Measurements from ENCODE around the gene TRIM66. TPM values are rescaled to one million over a fixed set of nuclear protein-coding genes. Genes with fewer than 3 reads are reported as not detected.

The TRIM66 gene
- total and polyA plus RNA-seq, 9 of the 15 experiments (the other 6 are each of a cell fraction or from before 2014, with no cell fraction given), result 1.1 to 7.3 (median 4.9) TPM

DNA sequence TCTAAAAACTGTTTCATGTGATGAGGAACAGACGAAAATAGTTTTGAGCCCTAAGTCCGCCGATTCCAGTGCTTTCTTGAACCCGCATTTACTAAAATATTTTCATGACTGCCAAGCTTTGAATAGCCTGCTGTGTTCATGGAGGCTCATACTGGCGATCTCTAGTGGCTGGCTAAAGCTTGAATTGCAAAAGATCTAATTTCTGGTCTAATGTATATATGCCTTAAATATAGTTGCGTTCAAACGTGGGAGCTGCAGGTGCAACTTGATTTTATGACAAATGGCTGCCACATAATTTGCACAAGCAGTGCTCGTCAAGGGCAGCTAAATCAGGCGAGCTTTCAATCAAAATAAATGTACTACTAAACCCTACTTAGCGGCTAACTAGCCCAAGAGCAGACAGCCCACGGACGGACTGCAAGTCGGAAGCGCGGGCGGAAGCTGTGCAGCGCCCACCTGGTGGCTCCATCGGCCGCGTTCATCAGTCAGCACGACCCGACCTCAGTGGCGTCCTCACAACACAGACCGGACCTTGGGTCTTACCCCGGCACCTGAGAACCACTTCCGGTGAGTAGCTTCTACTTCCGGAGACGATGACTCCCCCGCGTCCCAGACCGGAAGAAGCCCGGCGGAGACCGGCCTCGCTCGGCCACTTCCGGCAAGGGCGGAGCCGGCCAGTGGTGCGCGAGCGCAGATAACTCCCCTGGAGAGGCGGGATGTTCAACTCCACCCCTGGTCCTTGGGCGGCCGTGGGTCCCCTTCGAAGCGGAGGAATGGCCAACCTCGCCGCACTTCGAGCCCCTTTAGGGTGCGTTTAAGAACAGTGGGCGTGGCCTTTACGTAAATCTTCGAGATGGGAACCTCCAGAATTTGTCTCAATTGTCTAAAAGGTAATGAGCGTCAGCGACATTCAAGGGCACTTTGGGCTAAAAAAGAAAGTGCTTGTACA is 6.2 kb upstream of the TRIM66 start (continued):
- TF ChIP-seq BCLAF1 (IDR thresholded peaks at IDR 0.05; ENCODE audit: borderline replicate concordance in 1 of 2, control insufficient read depth in 1 of 2, low read depth in 2 of 2, low read length in 1 of 2), result peak; percentile 4 to 92; a peak in 3 of 4 replicates
- no peak for TF ChIP-seq KHSRP (IDR thresholded peaks at IDR 0.05)
- TF ChIP-seq NFIC (IDR thresholded peaks at IDR 0.05), result no peak
- TF ChIP-seq JUNB (CRISPR knock-in tag; conservative IDR thresholded peaks at IDR 0.05), result no peak
- TF ChIP-seq ZNF23 (CRISPR knock-in tag; IDR thresholded peaks at IDR 0.05), result no peak
- TF ChIP-seq TFAM (CRISPR knock-in tag; conservative IDR thresholded peaks at IDR 0.05), result no peak
- no peak for TF ChIP-seq ZBTB8A (IDR thresholded peaks at IDR 0.05; ENCODE audit: partially characterized antibody)
- no peak for TF ChIP-seq CBX8 (IDR thresholded peaks at IDR 0.05; ENCODE audit: borderline replicate concordance, extremely low read depth, low read depth, low read length, poor library complexity, severe bottlenecking)
- peak; percentile 81 for TF ChIP-seq ILF3 (IDR thresholded peaks at IDR 0.05; ENCODE audit: borderline replicate concordance)
- no peak for TF ChIP-seq CBFA2T2 (conservative IDR thresholded peaks at IDR 0.05)
- no peak for TF ChIP-seq RBM34 (IDR thresholded peaks at IDR 0.05; ENCODE audit: borderline replicate concordance, insufficient read depth, low read length)
- TF ChIP-seq, protein P1, sequence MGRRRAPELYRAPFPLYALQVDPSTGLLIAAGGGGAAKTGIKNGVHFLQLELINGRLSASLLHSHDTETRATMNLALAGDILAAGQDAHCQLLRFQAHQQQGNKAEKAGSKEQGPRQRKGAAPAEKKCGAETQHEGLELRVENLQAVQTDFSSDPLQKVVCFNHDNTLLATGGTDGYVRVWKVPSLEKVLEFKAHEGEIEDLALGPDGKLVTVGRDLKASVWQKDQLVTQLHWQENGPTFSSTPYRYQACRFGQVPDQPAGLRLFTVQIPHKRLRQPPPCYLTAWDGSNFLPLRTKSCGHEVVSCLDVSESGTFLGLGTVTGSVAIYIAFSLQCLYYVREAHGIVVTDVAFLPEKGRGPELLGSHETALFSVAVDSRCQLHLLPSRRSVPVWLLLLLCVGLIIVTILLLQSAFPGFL (CRISPR knock-in tag; IDR thresholded peaks at IDR 0.05), result no peak
- TF ChIP-seq ZNF780A (CRISPR knock-in tag; IDR thresholded peaks at IDR 0.05), result no peak
- TF ChIP-seq NBN (IDR thresholded peaks at IDR 0.05; ENCODE audit: low read depth), result no peak
- TF ChIP-seq USF2 (CRISPR knock-in tag; IDR thresholded peaks at IDR 0.05), result no peak
- TF ChIP-seq KLF10 (CRISPR knock-in tag; IDR thresholded peaks at IDR 0.05), result peak; percentile 61; the same call in 1 of the 2 replicates
- TF ChIP-seq ZNF696 (CRISPR knock-in tag; conservative IDR thresholded peaks at IDR 0.05), result no peak
- no peak for TF ChIP-seq SNRNP70 (optimal IDR thresholded peaks at IDR 0.05; ENCODE audit: low read depth, low read length)
- peak; percentile 60; the same call in 1 of the 2 replicates for TF ChIP-seq ATF4 (CRISPR knock-in tag; IDR thresholded peaks at IDR 0.05)
- no peak for TF ChIP-seq RFX7 (CRISPR knock-in tag; IDR thresholded peaks at IDR 0.05)
- TF ChIP-seq TBP (optimal IDR thresholded peaks at IDR 0.05; ENCODE audit: low read depth, low read length), result no peak
- no peak for TF ChIP-seq ZNF174 (CRISPR knock-in tag; IDR thresholded peaks at IDR 0.05)

All from K562 (cell line).